HPDE6-E6E7 (cell line): Measurements from ENCODE around the gene MAP7.
"Not testable (repeated sequence)": the region's sequence is repeated elsewhere in the genome, so short reads cannot be mapped to it uniquely, and the experiment has no call there.

Experiments used
- DNase-seq: peaks from one replicate; pipeline ENCODE4 v3.0.0; 2011; ENCODE audit warnings: missing footprints; ENCODE audit errors: extremely low spot score

The MAP7 gene

GRCh38 chr6:136468711-136469110, 81.5 kb downstream of the MAP7 start:
- no peak for DNase-seq

- DNase-seq, result no peak
Observed at GRCh38 chr6:136467186-136467585, 83.0 kb downstream of the MAP7 start.

- no peak for DNase-seq
Observed at GRCh38 chr6:136466777-136467176, 83.4 kb downstream of the MAP7 start.

DNA sequence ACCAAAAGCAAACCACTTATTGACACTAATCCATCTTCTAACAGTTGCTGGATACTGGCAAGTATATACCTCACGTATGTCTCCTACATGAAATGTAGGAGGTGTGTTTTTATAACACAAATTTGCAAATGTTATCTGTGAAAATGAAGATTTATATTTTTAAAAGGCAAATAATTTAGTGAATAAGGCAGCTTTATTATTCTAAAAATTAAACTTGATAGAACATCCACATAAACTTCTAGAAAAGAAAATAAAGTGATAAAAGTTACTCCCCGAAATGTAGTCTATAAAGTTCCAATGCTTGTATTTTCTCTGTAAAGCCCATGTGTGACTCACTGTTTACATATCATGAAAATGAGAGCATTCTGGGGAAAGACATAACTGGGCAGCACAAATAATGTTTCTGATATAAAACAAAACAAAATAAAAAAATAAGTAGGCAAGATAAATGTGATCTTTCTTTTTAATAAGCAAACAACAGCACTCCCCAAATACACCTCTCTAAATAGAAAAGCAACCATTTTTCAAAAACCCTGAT, 84.4 kb downstream of the MAP7 start:
- DNase-seq, result no peak

GRCh38 chr6:136464874-136465273, 85.3 kb downstream of the MAP7 start:
- DNase-seq, result no peak

- DNase-seq, result no peak
Observed at GRCh38 chr6:136464148-136464547, 86.1 kb downstream of the MAP7 start.

GRCh38 chr6:136463743-136464142, 86.5 kb downstream of the MAP7 start:
- DNase-seq, result no peak

- DNase-seq, result no peak
Observed at GRCh38 chr6:136446579-136447187, 103.5 kb downstream of the MAP7 start.

GRCh38 chr6:136446145-136446544, 104.1 kb downstream of the MAP7 start:
- DNase-seq, result no peak

GRCh38 chr6:136445063-136445462, 105.2 kb downstream of the MAP7 start:
- no peak for DNase-seq

DNA sequence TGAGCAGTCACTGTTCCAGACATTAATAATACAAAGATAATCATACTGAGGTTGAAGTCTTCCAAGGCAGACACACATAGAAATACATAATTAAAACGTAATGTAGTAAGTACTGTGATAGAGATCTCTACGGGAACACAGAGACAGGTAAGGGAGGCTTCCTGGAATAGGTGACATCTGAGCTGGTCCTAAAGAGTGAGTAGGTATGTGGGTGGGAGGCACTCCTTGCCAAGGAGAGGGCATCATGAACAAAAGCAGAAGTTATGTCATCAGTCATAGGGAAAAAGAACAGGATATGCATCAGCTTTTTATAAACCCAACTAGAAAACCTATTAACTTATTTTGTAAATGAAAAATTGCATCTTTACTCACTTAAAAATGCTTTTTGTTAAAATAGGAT, 110.0 kb downstream of the MAP7 start:
- no peak for DNase-seq

DNA sequence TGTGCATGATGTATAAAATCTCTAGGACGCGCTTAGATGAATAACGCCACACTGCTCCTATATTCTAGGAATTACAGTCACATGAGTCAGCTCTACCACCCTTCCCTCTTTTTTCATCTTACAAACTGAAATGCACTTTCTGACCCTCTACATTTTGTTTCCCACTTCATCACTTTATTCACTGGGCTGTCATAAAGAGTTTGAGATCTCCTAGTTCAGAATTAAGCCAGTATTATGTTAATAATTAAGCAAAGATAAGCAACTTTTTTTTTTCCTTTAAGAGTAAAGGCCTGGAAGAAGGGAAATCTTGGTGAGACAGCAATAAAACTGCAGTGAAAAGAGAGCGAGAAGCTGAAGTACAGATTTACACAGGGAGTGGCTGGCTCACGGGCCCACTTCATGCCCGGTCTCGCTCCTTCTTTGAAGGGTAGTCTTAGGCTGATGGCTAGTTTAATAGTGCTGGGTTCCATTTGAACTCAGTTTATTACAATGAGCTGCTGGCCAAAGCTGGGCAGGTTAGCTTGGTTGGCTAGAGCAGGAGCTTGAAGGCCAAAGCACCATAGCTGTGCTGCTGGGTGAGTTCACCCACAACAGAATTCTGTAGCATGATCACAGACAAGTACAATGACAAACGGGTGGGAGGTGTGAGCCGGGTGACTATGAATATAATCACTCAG, 110.6 kb downstream of the MAP7 start:
- no peak for DNase-seq

- DNase-seq, result no peak
Observed at GRCh38 chr6:136438441-136438840, 111.8 kb downstream of the MAP7 start.

DNA sequence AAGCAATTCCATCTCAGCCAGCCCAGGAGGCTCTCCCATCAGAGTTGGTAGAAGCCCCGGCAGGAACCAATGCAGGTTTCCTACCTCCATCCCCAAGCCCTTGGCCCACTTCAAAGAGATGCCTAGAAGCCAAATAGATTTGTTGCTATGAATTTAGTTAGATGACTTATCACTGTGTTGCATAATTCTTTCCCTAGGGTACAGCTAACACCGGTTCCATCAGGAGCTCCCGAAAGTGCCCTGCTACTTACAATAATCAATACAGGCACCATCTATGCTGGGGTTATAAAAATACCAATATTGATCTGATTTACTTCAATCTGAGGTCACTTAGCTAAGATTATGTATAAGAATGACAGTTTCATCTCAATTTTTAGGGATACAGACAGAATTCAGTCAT, 113.0 kb downstream of the MAP7 start:
- DNase-seq, result no peak

GRCh38 chr6:136435101-136435500, 115.1 kb downstream of the MAP7 start:
- DNase-seq, result no peak

- not testable (repeated sequence) for DNase-seq
Observed at GRCh38 chr6:136431306-136431705, 118.9 kb downstream of the MAP7 start.

DNA sequence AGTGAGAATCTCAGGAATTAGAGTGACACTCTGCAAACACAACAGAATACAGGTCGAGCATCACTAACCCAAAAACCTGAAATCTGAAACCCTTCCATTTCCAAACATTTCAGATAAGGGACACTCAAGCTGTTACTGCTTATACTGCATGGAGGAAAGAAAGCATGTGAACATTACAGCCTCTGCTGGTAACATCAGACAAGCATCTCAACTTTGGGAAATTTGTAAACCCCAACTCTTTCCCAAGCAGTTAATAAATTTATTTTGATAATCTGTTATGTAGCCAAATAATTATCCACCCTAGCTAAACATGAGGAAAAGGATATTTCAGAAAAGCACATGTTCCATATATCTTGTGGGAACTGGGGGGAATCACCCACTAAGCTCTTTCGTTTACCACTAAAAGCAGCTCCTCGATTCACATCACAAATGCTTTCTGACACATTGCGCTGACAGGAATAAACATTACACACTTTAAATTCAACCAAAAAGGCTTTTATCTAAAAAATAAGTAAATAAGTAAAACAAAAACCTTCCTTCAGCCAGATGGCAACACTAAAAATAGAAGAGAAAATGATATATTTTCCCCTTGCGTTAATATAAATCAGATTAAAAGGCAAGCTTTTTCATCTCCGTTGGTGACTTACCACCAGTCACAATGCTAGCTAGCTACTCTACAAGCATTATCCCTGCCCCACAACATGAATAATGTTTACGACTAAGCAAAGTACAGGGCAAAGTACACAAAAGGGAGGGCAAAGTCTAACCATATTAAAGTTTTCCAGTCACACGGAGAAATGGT, 120.8 kb downstream of the MAP7 start:
- DNase-seq, result no peak

- no peak for DNase-seq
Observed at GRCh38 chr6:136427378-136427717, 122.9 kb downstream of the MAP7 start.

- no peak for DNase-seq
Observed at GRCh38 chr6:136426627-136427377, 123.4 kb downstream of the MAP7 start.

DNA sequence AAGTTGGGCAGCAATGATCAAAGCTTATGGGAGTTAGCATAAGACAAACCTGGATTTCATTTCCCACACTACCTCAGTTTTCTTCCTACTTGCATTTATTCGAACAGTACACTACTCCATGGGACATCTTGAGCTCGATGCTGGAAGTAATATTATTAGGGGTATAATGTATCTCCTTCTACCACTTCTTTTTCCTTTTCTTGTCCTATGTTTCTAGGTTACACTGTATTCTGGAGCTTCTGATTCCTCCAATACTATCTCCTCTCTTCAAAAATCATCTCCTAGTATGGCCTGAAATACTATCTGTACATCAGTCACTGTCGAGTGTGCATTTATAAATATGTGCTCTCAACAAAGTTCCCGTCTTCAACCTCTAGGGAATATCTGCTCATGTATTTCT, 124.4 kb downstream of the MAP7 start:
- DNase-seq, result no peak

DNA sequence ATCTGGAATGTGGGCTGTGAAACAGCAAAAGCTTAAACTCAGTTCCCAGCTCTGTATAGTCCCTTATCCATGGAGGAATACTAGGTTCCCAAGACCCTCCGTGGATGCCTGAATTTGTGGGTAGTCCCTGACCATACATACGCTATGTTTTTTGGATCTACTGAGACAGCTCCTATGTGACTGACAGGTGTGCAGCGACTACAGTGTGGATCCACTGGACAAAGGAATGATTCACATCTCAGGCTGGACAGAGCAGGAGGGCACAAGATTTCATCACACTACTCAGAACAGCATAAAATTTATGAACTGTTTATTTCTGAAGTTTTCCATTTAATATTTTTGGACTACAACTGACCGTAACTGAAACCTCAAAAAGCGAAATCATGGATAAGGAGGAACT, 125.3 kb downstream of the MAP7 start:
- no peak for DNase-seq

DNA sequence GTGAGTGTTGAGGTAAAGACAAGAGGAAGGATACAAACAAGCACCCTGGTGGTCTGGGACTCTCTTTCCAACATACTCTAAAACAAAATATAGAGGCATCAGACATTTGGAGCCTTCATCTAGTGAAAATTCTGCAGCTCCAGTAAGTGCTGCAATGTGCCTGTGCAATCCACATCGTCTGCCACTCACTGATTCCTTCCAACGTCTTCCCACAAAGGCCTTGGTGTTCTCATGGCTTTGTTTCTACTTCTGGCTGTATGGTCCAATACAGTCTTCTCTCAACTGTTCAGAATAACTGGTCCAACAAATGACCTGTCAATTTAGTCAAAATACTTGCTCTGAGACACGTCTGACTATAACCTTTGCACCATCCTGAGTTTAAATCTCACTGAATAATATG, 125.8 kb downstream of the MAP7 start:
- DNase-seq, result no peak
